HG03196 (cell line): ENCODE data around the gene KHDC3L.

Source experiments
- ATAC-seq: cut with Tn5 transposase; IDR thresholded peaks from one replicate; pipeline ENCODE4 v1.9.1; 2021; ENCODE audit not compliant: unreplicated experiment

Gene KHDC3L, protein sequence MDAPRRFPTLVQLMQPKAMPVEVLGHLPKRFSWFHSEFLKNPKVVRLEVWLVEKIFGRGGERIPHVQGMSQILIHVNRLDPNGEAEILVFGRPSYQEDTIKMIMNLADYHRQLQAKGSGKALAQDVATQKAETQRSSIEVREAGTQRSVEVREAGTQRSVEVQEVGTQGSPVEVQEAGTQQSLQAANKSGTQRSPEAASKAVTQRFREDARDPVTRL

DNA sequence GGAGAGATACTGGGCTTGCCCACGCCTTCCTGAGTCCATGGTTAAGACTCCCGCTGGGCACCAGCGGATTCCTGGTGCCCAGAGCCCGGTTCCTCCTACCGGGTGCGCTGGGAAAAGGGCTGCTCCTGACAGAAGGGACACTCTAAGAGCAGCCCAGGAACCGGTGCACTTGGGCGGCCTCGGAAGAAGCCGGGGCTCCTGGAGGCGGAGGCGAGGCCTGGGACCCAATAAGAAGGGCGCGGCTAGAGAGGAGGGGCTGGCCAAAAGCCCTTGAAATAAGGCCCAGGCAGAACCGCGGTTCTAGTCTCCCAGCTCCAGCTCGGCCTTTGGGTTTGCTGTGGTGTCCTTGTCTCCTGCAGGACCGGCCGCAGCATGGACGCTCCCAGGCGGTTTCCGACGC is at the start of gene KHDC3L:
KHDC3L (plus strand) TSS at position 301 of the 400 bp plus-strand sequence; CDS start at position 373, 72 bp downstream.
- no peak for ATAC-seq

DNA sequence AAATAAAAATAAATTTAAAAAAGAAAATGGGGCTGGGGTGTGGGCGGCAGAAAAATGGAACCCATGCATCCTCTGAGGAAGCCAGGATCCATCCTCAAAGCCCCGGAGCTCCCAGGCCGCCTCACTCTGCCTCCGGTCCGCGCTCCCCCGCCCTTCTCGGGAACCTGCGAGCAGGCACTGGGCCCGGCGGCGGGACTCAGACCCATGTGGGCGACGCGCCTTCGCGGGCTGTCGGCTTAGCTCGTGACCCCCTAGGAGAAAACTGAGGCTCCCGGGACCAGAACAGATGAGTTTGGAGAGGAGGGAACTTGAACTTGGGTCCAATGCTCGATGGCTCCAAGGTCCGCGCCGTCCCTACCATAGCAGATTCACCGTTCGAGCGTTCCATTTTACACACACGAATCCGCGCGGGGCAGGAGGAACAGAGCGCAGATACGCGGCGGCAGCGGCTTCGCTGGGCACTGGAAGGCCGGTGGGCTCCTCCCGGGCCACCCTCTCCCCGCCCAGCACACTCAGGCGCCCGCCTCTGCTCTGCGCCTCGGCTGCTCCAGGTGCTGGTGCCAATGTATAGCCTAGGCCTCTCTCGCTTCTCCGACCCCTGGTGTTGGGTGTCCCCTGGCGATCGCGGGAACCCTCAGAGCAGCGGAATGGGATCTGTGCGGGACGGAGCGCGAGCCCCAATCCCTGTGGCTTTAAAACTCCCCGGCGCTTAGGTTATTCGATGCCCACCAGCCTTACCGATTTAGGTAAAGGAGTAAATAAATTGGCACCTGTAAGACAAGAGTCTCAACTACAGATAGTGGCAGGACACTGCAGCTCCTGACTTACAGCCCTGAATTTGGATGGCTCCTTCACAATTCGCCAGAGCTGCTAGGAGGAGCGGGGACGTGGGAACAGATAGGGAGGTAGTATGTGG is 47.6 kb upstream of the KHDC3L start:
- no peak for ATAC-seq

DNA sequence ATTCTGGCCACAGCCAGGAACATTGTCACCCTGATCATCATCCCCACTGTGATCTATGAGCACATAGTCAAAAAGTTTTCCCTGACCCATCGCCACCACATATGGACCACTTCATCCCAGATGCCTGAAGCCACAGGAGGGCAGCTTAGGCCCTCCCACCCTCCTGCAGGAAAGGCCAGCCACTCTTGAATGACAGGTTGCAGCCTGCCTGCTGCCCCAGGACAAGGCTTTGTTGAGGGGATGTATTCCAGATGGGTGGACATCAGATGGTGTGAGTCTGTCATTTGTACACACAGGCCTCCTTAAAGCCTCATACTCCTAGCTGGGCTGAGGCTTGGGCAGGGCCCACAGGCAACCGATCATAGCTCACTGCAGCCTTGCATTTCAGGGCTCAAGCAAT is 39.1 kb upstream of the KHDC3L start:
- ATAC-seq: no peak

DNA sequence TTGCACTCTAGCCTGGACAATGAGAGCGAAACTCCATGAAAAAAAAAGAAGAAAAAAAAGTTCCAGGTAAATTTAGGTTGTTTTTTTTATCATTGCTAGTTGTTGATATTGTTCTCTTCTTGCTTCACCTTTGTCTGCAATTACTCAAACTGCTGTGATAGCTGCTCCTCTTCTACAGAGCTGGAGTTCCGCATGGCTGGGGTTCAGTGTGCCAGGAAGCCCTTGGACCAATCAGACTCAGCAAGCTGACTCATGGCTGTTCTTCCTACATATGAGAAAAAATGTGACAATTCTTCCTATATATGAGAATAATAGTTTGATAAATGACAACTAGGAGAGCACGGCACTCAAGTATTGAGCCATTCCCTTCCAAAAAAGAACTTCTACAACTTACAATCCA is 36.8 kb upstream of the KHDC3L start:
- no peak for ATAC-seq

DNA sequence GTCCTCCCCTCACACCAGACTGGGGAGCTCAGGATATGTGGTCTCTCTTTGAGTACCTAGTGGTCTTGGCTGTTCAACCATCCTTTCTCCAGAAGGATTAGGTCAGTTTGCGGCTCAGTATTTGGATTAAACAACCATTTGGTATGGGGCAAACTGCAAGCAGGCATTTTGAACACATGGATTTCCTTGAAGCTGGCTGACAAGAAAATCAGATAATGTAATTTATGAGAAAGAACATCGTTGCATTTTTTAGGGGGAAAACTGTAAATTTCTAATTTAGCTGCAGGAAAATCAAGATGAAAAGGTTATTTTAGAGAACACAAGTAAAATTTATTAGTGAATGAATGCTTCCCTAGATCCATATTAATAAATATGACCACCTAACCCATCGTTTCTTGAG is 33.7 kb upstream of the KHDC3L start:
- ATAC-seq: no peak

DNA sequence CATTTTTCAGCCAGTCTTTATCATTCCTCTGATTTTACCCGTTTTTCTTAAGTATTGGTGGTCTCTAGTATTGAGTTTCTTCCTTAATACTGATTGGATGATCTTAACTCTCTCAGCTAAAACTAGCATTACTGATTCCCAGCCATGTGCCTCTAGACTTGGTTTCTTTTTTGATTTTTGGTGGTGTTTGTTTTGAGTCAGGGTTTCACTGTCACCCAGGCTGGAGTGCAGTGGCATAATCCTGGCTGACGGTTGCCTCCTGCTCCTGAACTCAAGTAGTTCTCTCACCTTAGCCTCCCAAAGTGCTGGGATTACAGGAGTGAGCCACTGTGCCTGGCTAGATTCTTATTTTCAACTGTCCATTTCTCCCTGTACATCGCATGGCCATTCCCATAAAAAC is 33.3 kb upstream of the KHDC3L start:
- no peak for ATAC-seq

DNA sequence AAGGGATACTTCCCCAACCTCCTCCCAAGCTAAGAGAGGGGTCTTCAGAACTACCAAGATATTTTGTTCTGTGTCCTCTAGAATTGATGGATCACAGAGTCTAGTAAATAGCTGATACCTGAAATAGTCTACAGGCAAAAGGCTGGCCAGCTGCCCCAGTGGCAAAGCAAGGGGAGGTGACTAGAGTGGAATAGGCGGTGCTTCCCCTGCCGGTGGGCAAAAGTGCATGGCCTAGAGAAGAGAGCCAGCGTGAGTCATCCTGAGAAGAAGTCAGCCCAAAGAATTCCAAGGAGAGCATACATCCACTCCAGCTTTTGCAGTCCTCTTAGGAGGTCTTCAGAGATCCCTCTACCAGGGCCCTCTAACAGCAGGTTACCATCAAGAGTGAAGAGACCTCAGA is 23.1 kb upstream of the KHDC3L start:
- no peak for ATAC-seq

DNA sequence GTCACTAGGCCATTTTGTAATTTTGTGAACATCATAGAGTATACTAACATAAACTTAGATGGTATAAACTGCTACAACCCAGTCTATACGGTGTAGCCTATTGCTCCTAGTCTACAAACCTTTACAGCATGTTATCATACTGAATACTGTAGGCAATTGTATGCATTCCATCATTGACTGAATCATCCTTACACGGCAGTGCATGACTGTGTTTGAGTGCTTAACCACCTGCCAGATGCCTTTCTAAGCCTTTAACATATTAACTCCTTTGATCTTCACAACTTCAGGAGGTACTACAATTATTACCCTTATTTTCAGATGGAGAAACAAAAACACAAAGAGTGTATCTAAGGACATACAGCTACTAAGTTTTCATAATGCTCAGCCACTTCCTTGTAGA is 22.4 kb upstream of the KHDC3L start:
- no peak for ATAC-seq

DNA sequence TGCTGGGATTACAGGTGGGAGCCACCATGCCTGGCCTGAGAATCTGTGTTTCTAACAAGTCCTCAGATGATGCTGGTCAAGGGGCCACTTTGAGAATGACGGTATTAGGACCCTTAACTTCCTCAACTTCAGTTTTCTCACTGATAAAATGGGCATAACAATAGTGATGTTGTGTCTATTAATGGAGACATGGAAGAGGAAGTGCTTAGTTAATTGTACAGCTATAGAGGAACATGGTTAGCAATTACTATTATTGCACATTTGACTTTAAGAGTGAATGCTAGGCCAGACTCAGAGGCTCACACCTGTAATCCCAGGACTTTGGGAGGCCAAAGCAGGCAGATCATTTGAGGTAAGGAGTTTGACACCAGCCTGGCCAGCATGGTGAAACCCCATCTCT is 21.1 kb upstream of the KHDC3L start:
- ATAC-seq: no peak

DNA sequence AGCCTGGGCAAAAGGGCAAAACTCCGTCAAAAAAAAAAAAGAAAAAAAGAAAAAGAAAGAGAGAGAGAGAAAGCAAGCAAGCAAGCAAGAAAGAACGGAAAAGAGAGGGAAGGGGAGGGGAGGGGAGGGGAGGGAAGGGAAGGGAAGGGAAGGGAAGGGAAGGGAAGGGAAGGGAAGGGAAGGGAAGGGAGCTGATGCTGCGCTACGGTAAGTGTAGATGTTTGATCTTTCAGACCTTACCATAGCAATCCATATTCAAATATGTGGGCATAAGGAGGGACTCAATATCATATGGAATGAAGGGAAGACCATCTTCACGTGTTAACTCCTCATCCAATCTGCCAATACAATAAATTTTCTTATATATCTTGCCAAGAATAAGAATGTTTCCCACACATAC is 20.3 kb upstream of the KHDC3L start:
- no peak for ATAC-seq

DNA sequence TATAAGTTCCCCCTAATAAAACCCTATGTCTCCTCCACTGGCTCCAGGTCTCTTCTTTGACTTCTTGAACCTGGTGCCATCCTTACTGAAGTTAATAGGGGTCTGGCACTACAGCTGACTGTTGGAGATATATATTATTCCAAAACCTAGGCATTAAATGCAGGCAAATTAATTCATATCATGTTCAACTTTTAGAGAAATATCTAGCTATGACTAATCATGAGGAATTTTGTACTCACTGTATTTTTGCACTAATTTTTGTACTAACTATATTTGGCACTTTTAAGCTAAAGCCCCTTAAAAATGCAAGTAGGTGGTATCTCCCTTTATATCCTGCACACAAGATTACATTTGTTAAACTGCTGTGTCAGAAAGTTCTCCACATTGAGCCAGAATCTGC is 19.3 kb upstream of the KHDC3L start:
- no peak for ATAC-seq

DNA sequence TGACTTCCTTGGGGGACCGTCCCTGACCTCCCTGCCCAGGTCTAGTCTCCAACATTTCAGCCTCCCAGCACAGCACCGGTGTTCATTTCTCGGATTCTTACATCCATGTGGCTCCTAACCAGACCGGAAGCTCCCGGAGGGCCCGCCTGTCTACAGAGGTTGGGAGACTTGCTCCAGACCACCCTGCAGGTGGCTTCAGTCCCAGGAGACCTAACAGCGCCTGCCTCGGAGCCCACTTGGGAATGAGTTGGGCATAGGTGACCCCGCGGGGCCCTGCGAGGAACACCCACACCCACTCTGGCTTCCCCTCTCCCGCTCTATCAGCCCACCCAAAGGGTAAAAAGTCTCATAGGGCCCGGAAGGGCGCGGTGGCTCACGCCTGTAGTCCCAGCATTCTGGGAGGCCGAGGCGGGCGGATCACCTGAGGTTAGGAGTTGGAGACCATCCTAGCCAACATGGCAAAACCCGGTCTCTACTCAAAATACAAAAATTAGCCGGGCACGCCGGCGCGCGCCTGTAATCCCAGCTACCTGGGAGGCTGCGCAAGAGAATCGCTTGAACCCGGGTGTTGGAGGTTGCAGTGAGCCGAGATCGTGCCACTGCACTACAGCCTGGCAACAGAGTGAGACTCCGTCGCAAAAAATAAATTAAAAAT is 13.8 kb upstream of the KHDC3L start:
- ATAC-seq: no peak

DNA sequence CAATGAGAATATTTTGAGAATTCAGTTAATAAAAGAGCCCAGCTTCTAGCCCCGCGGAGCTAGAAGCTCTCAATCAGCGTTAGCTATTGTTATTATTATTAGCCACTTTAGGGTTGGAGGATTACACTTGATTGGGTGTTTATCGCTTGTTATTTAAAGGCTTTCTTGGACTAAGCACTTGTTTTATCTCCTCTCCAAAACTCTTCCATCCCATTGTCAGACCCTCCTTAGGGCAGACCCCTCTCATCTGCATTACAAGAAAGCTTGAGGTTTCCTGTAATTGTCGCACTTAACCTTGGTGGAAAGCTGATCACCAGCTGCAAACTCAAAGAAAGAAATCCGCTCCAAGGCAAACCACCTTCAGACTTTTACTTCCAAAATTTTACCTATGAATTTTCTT is 13.1 kb upstream of the KHDC3L start:
- no peak for ATAC-seq

DNA sequence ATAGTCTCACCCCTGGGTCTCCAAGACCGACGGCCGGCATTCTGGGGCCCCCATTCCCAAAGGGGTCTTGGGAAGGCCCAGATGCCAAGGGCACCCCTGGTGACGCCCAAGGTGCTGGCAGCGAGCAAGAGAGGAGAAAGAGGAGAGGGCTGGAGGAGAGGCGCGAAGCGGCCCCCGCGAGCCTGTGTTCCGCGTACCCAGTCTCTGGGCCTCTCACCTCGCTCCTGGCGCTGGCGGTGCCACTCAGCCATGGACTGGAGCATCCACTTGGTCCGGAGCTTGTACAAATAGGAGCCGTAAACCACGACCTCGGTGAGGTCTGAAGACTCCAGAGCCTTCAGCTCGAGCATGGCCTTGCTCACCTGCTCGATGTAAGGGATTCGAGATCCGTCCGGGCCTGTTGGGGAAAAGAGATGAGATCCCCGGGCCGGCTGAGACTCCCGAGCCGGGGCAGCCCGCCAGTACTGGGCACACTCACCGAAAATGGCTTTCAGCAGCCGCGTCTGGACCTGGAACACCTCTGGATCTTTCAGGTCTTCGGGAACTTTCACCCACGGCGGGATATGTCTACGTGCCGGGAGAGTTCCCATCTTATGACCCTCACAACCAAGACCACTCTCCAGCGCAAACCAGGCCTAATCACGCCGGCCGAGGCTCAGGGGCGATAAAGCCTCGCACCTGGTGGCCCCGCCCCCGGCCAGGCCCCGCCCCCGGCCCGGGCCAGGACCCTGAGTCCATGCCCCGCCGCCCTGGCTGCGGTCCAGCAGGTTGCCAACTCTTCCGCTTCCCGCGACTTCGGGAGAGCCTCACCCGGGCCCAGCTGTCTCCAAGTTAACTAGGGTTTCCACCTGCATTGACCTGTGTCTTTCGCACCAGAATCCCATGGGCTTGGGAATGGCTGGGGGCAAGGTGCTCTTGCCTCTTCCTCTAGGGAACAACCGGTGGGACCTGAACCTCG is 8.5 kb upstream of the KHDC3L start, which contains the start of gene DPPA5:
DPPA5 (minus strand) TSS at position 641 of the 958 bp plus-strand sequence; CDS start at position 590, 51 bp downstream.
- no peak for ATAC-seq

DNA sequence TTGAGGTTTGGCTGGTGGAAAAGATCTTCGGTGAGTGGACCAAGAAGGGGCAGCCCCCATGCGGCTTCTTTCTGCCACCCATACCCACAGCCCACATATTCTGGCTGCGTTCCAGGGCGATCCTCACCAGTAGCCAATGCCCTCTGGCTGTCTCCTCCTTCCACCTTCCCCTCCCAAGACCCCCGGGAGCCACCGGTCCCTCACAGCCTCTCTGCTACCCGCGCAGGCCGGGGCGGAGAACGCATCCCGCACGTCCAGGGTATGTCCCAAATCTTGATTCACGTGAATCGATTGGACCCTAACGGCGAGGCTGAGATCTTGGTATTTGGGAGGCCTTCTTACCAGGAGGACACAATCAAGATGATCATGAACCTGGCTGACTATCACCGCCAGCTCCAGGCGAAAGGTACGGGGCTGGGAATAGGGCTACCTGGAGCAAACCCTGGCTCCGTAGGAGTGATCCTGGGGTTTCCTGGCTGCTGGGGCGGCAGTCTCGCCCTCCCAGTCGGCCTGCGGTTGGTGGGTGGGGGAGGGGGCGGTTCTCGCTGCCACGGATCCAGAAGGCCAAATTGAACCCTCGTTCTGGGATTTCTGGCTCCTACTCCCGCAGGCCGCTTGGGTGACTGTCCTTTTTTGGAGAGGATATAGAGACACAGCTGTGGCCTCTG is 545 bp downstream of the KHDC3L start:
- ATAC-seq: no peak

DNA sequence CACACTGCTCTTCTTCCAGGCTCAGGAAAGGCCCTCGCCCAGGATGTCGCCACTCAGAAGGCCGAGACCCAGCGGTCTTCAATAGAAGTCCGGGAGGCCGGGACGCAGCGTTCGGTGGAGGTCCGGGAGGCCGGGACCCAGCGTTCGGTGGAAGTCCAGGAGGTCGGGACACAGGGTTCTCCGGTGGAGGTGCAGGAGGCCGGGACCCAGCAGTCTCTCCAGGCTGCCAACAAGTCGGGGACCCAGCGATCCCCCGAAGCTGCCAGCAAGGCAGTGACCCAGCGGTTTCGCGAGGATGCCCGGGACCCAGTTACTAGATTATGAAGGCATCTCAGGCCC is 1.0 kb downstream of the KHDC3L start:
- no peak for ATAC-seq

DNA sequence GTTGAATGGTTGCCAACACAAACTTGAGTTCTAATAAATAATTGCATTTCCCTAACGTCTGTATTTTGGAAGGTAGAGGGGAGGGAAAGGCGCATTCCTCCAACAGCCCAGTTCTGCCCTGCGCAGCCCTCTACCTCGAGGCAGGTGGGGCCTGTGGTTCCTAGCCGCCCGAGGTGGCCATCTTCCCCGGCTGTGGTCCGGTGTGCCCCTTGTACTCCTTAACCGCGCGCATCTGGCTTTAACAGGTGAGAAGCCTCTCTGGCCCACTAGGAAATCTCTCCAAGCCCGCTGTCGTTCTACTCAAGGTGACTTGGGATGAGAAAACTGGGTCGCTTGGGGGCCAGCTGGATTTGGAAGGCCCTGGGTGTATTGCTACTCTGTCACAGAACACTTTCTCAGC is 1.7 kb downstream of the KHDC3L start:
- no peak for ATAC-seq

DNA sequence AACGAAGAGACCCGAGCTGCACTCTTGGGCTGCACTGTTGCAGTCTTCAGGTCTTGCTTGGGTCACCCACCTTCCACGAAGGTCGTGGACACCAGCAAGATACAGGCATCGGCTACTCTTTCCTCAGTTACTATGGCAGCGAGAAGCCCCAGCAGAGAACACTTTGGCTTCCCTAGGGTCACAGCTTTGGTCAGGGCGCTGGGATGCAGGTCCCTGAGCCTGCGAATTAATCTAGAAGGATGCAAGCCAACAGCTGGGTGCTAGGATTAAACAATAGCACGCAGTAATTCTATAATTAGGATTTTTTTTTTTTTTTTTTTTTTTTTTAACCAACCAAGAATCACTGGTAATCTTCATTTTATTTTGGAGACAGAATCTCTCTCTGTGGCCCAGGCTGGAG is 2.1 kb downstream of the KHDC3L start:
- ATAC-seq: no peak

DNA sequence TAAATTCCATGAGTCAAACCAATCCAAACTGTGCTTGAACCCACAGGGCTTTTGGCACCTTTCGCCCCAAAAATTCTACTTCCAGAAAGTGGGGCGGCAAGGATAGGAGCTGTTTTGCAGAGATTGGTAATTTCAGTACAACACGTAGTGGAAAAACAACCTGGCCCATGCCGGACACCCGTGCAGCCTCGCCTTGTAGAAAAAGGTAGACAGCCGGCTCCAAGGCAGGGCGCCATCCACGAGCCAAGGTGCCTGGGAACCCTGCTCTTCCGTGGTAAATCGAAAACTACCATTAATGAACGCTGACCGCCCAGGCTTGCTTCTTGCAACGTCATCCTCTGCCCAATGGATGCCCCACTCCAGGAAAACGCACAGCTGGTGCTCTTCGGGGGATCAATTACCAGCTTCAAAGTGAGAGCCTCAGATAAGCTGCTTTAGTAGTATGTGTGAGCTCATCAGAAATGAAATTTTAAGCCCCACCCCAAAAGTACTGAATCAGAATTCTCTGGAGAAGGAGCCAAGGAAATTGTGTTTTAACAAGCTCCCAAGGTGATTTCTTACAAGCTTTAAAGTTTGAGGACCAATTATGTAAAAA is 5.4 kb downstream of the KHDC3L start:
- no peak for ATAC-seq

DNA sequence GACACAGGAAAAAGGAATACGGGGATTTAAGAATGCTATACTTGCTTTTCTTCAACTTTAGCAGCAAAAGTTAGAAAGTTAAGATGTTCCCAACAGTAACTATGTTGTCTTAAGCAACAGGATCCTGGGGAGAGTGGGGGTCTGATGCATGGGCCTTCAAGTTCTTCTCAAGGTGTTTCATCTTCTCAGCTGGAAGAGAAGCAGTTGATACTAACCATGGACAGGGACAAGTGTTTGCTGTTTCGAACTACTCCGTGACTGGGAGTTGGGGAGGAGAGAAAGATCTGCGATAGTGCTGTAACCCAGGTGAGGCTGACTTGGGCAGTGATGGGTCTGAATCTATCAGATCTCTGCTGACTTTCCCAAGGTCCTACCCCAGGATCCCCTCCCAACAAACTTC is 6.2 kb downstream of the KHDC3L start:
- ATAC-seq: no peak
